GM23338 (cell line): Measurements from ENCODE around the gene NGF. TPM values are rescaled to one million over a fixed set of nuclear protein-coding genes. Genes with fewer than 3 reads are reported as not detected.
A peak's percentile ranks its signal among the peaks of the same experiment; 100 is the strongest.

Source experiments
- ATAC-seq: fragments of 200-7000 bp; cut with Tn5 transposase; 3 replicates; pipeline ENCODE4 v1.9.1; 2020
- DNase-seq: peaks from one replicate; pipeline ENCODE4 v3.0.0-alpha.2; 2015; ENCODE audit warnings: low spot score
- H2AFZ ChIP-seq: fragments of 200-600 bp; sonication (generic); 2 replicates; pipeline ENCODE4 v1.8.0; 2016; ENCODE audit warnings: antibody characterized with exemption, mild to moderate bottlenecking, moderate library complexity
- H3F3A ChIP-seq: fragments of 200-600 bp; sonication (generic); replicated peaks from 2 replicates; pipeline ENCODE4 v1.8.0; 2017; ENCODE audit warnings: antibody characterized with exemption, mixed run types, low read depth
- H3K27ac ChIP-seq: fragments of 200-600 bp; sonication (generic); 2 replicates; pipeline ENCODE4 v1.6.1; 2016; ENCODE audit warnings: low read depth
- H3K27me3 ChIP-seq: fragments of 200-600 bp; sonication (generic); 2 replicates; pipeline ENCODE4 v1.8.0; 2016; ENCODE audit warnings: mild to moderate bottlenecking, mixed run types, moderate library complexity; ENCODE audit not compliant: insufficient read depth
- H3K36me3 ChIP-seq: fragments of 200-600 bp; sonication (generic); 2 replicates; pipeline ENCODE4 v1.8.0; 2016; ENCODE audit warnings: mild to moderate bottlenecking; ENCODE audit not compliant: insufficient read depth
- H3K4me1 ChIP-seq: fragments of 200-600 bp; sonication (generic); 2 replicates; pipeline ENCODE4 v1.8.0; 2016; ENCODE audit warnings: mild to moderate bottlenecking, moderate library complexity; ENCODE audit not compliant: insufficient read depth
- H3K4me2 ChIP-seq: fragments of 200-600 bp; sonication (generic); 2 replicates; pipeline ENCODE4 v1.7.1; 2017; ENCODE audit warnings: mixed run types
- H3K4me3 ChIP-seq: fragments of 200-600 bp; sonication (generic); 2 replicates; pipeline ENCODE4 v1.6.1; 2016; ENCODE audit warnings: mixed run types
- H3K79me2 ChIP-seq: fragments of 200-600 bp; sonication (generic); replicated peaks from 2 replicates; pipeline ENCODE4 v1.8.0; 2017; ENCODE audit warnings: mild to moderate bottlenecking; ENCODE audit not compliant: insufficient read depth
- H3K9me2 ChIP-seq: fragments of 200-600 bp; sonication (generic); 2 replicates; pipeline ENCODE4 v1.8.0; 2017; ENCODE audit not compliant: insufficient read depth
- H4K20me1 ChIP-seq: fragments of 200-600 bp; sonication (generic); replicated peaks from 2 replicates; pipeline ENCODE4 v1.8.0; 2017; ENCODE audit warnings: mild to moderate bottlenecking; ENCODE audit not compliant: insufficient read depth
- H3K27ac Mint-ChIP-seq: 2 replicates; pipeline ENCODE4 v1.8.0; 2020; ENCODE audit warnings: inconsistent platforms, mild to moderate bottlenecking, moderate library complexity, mixed read lengths
- H3K27me3 Mint-ChIP-seq: 3 replicates; pipeline ENCODE4 v1.8.0; 2022; ENCODE audit warnings: low read depth, mild to moderate bottlenecking, moderate library complexity, mixed read lengths, inconsistent platforms; ENCODE audit not compliant: insufficient read depth, poor library complexity
- H3K36me3 Mint-ChIP-seq: 3 replicates; pipeline ENCODE4 v1.8.0; 2021; ENCODE audit warnings: low read depth, mild to moderate bottlenecking, inconsistent platforms, moderate library complexity, mixed read lengths
- H3K4me1 Mint-ChIP-seq: 3 replicates; pipeline ENCODE4 v1.8.0; 2020; ENCODE audit warnings: mild to moderate bottlenecking, inconsistent platforms, mixed read lengths
- H3K4me3 Mint-ChIP-seq: 3 replicates; pipeline ENCODE4 v1.8.0; 2021; ENCODE audit warnings: moderate library complexity, mild to moderate bottlenecking, inconsistent platforms, mixed read lengths
- H3K9me3 Mint-ChIP-seq: 3 replicates; pipeline ENCODE4 v1.8.0; 2020; ENCODE audit warnings: moderate library complexity, mild to moderate bottlenecking, inconsistent platforms, mixed read lengths
- CREB1 ChIP-seq: fragments of 250-450 bp; sonication (Bioruptor Pico); IDR thresholded peaks from 2 replicates; pipeline ENCODE4 v1.5.0; 2020; ENCODE audit warnings: low read depth, mild to moderate bottlenecking, moderate library complexity
- CTCF ChIP-seq, 2 experiments: fragments of 200-600 bp in 1 of 2; sonication (generic) in 1 of 2; conservative IDR thresholded peaks; 2 replicates each; pipeline versions ENCODE4 v1.5.1 to v1.6.1; 2016 to 2017; ENCODE audit warnings: antibody characterized with exemption in 2 of 2, low read depth in 2 of 2, mild to moderate bottlenecking in 2 of 2, moderate library complexity in 1 of 2
- ETS1 ChIP-seq: IDR thresholded peaks from 2 replicates; pipeline ENCODE4 v1.6.1; 2016; ENCODE audit warnings: antibody characterized with exemption
- EZH2 ChIP-seq: fragments of 200-600 bp; sonication (generic); IDR thresholded peaks from one replicate; pipeline ENCODE4 v1.8.0; 2017; ENCODE audit warnings: antibody characterized with exemption, mild to moderate bottlenecking, low read depth; ENCODE audit not compliant: unreplicated experiment
- EZH2phosphoT487 ChIP-seq: fragments of 200-600 bp; sonication (generic); IDR thresholded peaks from one replicate; pipeline ENCODE4 v1.8.1; 2018; ENCODE audit warnings: antibody characterized with exemption; ENCODE audit not compliant: unreplicated experiment
- JUNB ChIP-seq: IDR thresholded peaks from one replicate; pipeline ENCODE4 v1.6.1; 2016; ENCODE audit warnings: antibody characterized with exemption; ENCODE audit not compliant: unreplicated experiment
- NANOG ChIP-seq: IDR thresholded peaks from 2 replicates; pipeline ENCODE4 v1.6.1; 2016; ENCODE audit warnings: antibody characterized with exemption, borderline replicate concordance
- POLR2AphosphoS5 ChIP-seq: IDR thresholded peaks from 2 replicates; pipeline ENCODE4 v1.6.1; 2016; ENCODE audit warnings: antibody characterized with exemption, low read depth
- REST ChIP-seq: IDR thresholded peaks from one replicate; pipeline ENCODE4 v1.6.1; 2018; ENCODE audit warnings: antibody characterized with exemption; ENCODE audit not compliant: unreplicated experiment
- STAT1 ChIP-seq: IDR thresholded peaks from one replicate; pipeline ENCODE4 v1.6.1; 2016; ENCODE audit warnings: antibody characterized with exemption; ENCODE audit not compliant: unreplicated experiment
- ZNF114 ChIP-seq: fragments of 250-450 bp; sonication (Bioruptor Pico); IDR thresholded peaks from 2 replicates; pipeline ENCODE4 v1.5.0; 2020; ENCODE audit warnings: mild to moderate bottlenecking, moderate library complexity
- ZNF331 ChIP-seq: fragments of 250-450 bp; sonication (Bioruptor Pico); IDR thresholded peaks from 2 replicates; pipeline ENCODE4 v1.5.0; 2020; ENCODE audit warnings: low read depth, mild to moderate bottlenecking, moderate library complexity
- ZNF462 ChIP-seq: fragments of 250-450 bp; sonication (Bioruptor Pico); IDR thresholded peaks from 2 replicates; pipeline ENCODE4 v1.5.0; 2020; ENCODE audit warnings: mild to moderate bottlenecking, moderate library complexity
- polyA plus RNA-seq: library from polyadenylated mRNA; unstranded; fragments of >200 nt; fragmentation: Nextera tagmentation; extraction: Ambion mirVana; gene quantifications from 2 replicates; pipeline ENCODE4 v1.2.1, GENCODE V29; 2016
- total RNA-seq: library from RNA; depleted of rRNA; stranded (reverse); fragments of >200 nt; shearing (Covaris generic); gene quantifications from 2 replicates; pipeline ENCODE4 v1.2.3, GENCODE V29; 2014

The NGF gene
- total and polyA plus RNA-seq, 2 experiments from 2014 or later: 0.28 to 0.92 TPM

GRCh38 chr1:115299266-115299665 is 38.8 kb downstream of the NGF start:
- ATAC-seq: peak; percentile 64
- H3K79me2 ChIP-seq: no peaks in the 10 kb centered on the region
- no peaks in the 10 kb centered on the region; the same call in 2 of the 3 replicates for H3K36me3 Mint-ChIP-seq
- peaks cover 28% of the 10 kb centered on the region for H3K4me1 Mint-ChIP-seq
- DNase-seq: peak; percentile 22
- TF ChIP-seq ZNF462 (CRISPR knock-in tag) (no peak), ZNF331 (CRISPR knock-in tag) (no peak), EZH2phosphoT487 (no peak), REST (no peak), ZNF114 (no peak), STAT1 (no peak), CREB1 (CRISPR knock-in tag) (no peak), EZH2 (no peak), CTCF (conservative IDR thresholded peaks at IDR 0.05; ENCODE audit: low read depth in 2 of 2) (no peak), JUNB (no peak), POLR2AphosphoS5 (no peak), NANOG (no peak), ETS1 (no peak)
- no peak overlapping the region for H2AFZ ChIP-seq
- H3K27ac ChIP-seq: no peak overlapping the region
- H3K27ac Mint-ChIP-seq: no peak overlapping the region
- no peak overlapping the region for H3K4me3 ChIP-seq
- H3K4me1 ChIP-seq: peaks cover 18% of the 10 kb centered on the region
- H3K4me3 Mint-ChIP-seq: no peak overlapping the region
- peaks cover 18% of the 10 kb centered on the region; the same call in 1 of the 2 replicates for H3K9me2 ChIP-seq
- no peak overlapping the region for H3K4me2 ChIP-seq
- no peaks in the 10 kb centered on the region for H3K27me3 ChIP-seq
- no peaks in the 10 kb centered on the region for H3K27me3 Mint-ChIP-seq
- H3K9me3 Mint-ChIP-seq: no peaks in the 10 kb centered on the region
- H4K20me1 ChIP-seq: no peaks in the 10 kb centered on the region
- no peaks in the 10 kb centered on the region for H3F3A ChIP-seq
- no peaks in the 10 kb centered on the region for H3K36me3 ChIP-seq
